ENCODE measurements around the gene RDX.

The RDX gene

GRCh38 chr11:110305169-110306018 is 9.0 kb upstream of the RDX start:
- no peak overlapping the region for H3K4me3 ChIP-seq (ENCODE audit: low read length)
- DNase-seq (ENCODE audit: low read depth) = peak; percentile 80
- TF ChIP-seq CTCF (IDR thresholded peaks at IDR 0.05; ENCODE audit: insufficient read depth, low read depth, low read length, missing control alignments) = no peak

- DNase-seq (ENCODE audit: low read depth) = no peak
- H3K4me3 ChIP-seq (ENCODE audit: low read length) = no peak overlapping the region
- no peak for TF ChIP-seq CTCF (IDR thresholded peaks at IDR 0.05; ENCODE audit: insufficient read depth, low read depth, low read length, missing control alignments)
Measured at GRCh38 chr11:110303414-110303826, 7.0 kb upstream of the RDX start.

- DNase-seq (ENCODE audit: low read depth) = no peak
- H3K4me3 ChIP-seq (ENCODE audit: low read length) = no peak overlapping the region
- TF ChIP-seq CTCF (IDR thresholded peaks at IDR 0.05; ENCODE audit: insufficient read depth, low read depth, low read length, missing control alignments) = no peak
Measured at GRCh38 chr11:110301577-110301976, 5.2 kb upstream of the RDX start.

GRCh38 chr11:110301032-110301431 is 4.6 kb upstream of the RDX start:
- no peak for TF ChIP-seq CTCF (IDR thresholded peaks at IDR 0.05; ENCODE audit: insufficient read depth, low read depth, low read length, missing control alignments)
- H3K4me3 ChIP-seq (ENCODE audit: low read length) = no peak overlapping the region
- no peak for DNase-seq (ENCODE audit: low read depth)

GRCh38 chr11:110299006-110299785 is 2.8 kb upstream of the RDX start:
- H3K4me3 ChIP-seq (ENCODE audit: low read length) = no peak overlapping the region
- DNase-seq (ENCODE audit: low read depth) = no peak
- no peak for TF ChIP-seq CTCF (IDR thresholded peaks at IDR 0.05; ENCODE audit: insufficient read depth, low read depth, low read length, missing control alignments)

- H3K4me3 ChIP-seq (ENCODE audit: low read length) = no peak overlapping the region
- DNase-seq (ENCODE audit: low read depth) = peak; percentile 73
- no peak for TF ChIP-seq CTCF (IDR thresholded peaks at IDR 0.05; ENCODE audit: insufficient read depth, low read depth, low read length, missing control alignments)
Measured at GRCh38 chr11:110298301-110298765, 1.9 kb upstream of the RDX start.

All from epithelial cell of esophagus (primary cell).